K562 (cell line): ENCODE results near the gene NR2F2. TPM values are rescaled to one million over a fixed set of nuclear protein-coding genes. Genes with fewer than 3 reads are reported as not detected.
A peak's percentile ranks its signal among the peaks of the same experiment; 100 is the strongest.

Experiments
- BRF1 ChIP-seq: IDR thresholded peaks from 3 replicates; pipeline ENCODE4 v1.6.1; 2011; ENCODE audit warnings: borderline replicate concordance, mild to moderate bottlenecking; ENCODE audit not compliant: insufficient read length; ENCODE audit errors: extremely low read depth
- CBX5 ChIP-seq: IDR thresholded peaks from 2 replicates; pipeline ENCODE4 v1.6.1; 2014; ENCODE audit warnings: low read depth, borderline replicate concordance
- GMEB1 ChIP-seq: fragments of 250-450 bp; sonication (Bioruptor Pico); IDR thresholded peaks from 2 replicates; pipeline ENCODE4 v1.4.0; 2020; ENCODE audit warnings: mild to moderate bottlenecking
- MXD1 ChIP-seq: fragments of 250-450 bp; sonication (Bioruptor Pico); IDR thresholded peaks from 2 replicates; pipeline ENCODE4 v1.8.0; 2021; ENCODE audit warnings: borderline replicate concordance, mild to moderate bottlenecking, moderate library complexity; ENCODE audit not compliant: poor library complexity, severe bottlenecking
- NCOA1 ChIP-seq: fragments of 450-650 bp; IDR thresholded peaks from 2 replicates; pipeline ENCODE4 v1.6.1; 2016; ENCODE audit warnings: low read depth
- TCF15 ChIP-seq: fragments of 250-450 bp; sonication (Bioruptor Pico); IDR thresholded peaks from 2 replicates; pipeline ENCODE4 v1.8.0; 2022; ENCODE audit warnings: moderate library complexity, mild to moderate bottlenecking, inconsistent platforms
- U2AF2 ChIP-seq: fragments of 200-400 bp; formaldehyde crosslinking; optimal IDR thresholded peaks from 2 replicates; pipeline ENCODE3; 2017; ENCODE audit warnings: low read depth, mild to moderate bottlenecking, low read length
- ZFP36 ChIP-seq: fragments of 150-350 bp; IDR thresholded peaks from 2 replicates; pipeline ENCODE4 v1.6.1; 2018; ENCODE audit warnings: low read length, low read depth; ENCODE audit not compliant: partially characterized antibody
- ZNF175 ChIP-seq: fragments of 200-800 bp; sonication (Bioruptor generic); IDR thresholded peaks from 2 replicates; pipeline ENCODE4 v1.6.1; 2016; ENCODE audit warnings: low read depth, mild to moderate bottlenecking, missing genetic modification characterization, missing compliant biosample characterization
- ZNF280B ChIP-seq: fragments of 250-450 bp; sonication (Bioruptor Pico); IDR thresholded peaks from 2 replicates; pipeline ENCODE4 v1.5.1; 2021; ENCODE audit warnings: mild to moderate bottlenecking
- ZNF445 ChIP-seq: fragments of 250-450 bp; sonication (Bioruptor Pico); IDR thresholded peaks from 2 replicates; pipeline ENCODE4 v1.4.0; 2020; ENCODE audit warnings: low read depth, mild to moderate bottlenecking, moderate library complexity
- polyA plus RNA-seq, 8 experiments: library from polyadenylated mRNA; depleted of rRNA in 4 of 8; stranded (reverse) in 5 of 8; unstranded in 3 of 8; fragments of >200 nt; fragmentation: Nextera tagmentation in 2 of 8; fragmentation: Illumina TruSeq in 1 of 8; extraction: Ambion mirVana in 2 of 8; extraction: Trizol in 1 of 8; gene quantifications; 2 replicates each; pipeline versions ENCODE4 v1.2.1 to v1.2.3, GENCODE V29; 2011 to 2014; ENCODE audit warnings: inconsistent platforms in 1 of 8, missing spikeins in 1 of 8
- total RNA-seq, 7 experiments: library from RNA; depleted of rRNA in 6 of 7; stranded (reverse); fragments of >200 nt in 6 of 7; fragmentation: Illumina TruSeq in 2 of 7; extraction: Trizol in 2 of 7; gene quantifications; 2 replicates each; pipeline versions ENCODE4 v1.2.1 to v1.2.3, GENCODE V29; 2011 to 2021; ENCODE audit warnings: low replicate concordance in 1 of 7

Gene NR2F2
- total and polyA plus RNA-seq, 9 of the 15 experiments (the other 6 are each of a cell fraction or from before 2014, with no cell fraction given): 6.0 to 51.8 (median 11.1) TPM

- no peak for TF ChIP-seq ZNF280B (CRISPR knock-in tag)
- no peak for TF ChIP-seq ZNF175 (CRISPR knock-in tag)
- TF ChIP-seq GMEB1: peak; percentile 36; the same call in 1 of the 2 replicates
- TF ChIP-seq TCF15 (CRISPR knock-in tag): no peak
- TF ChIP-seq NCOA1: peak; percentile 33; the same call in 1 of the 2 replicates
- no peak for TF ChIP-seq MXD1 (CRISPR knock-in tag)
- TF ChIP-seq ZNF445 (CRISPR knock-in tag): no peak
- TF ChIP-seq U2AF2: no peak
- peak; percentile 56; the same call in 1 of the 2 replicates for TF ChIP-seq CBX5
- TF ChIP-seq BRF1: no peak
- TF ChIP-seq ZFP36: no peak
Measured at GRCh38 chr15:96356494-96357455, 26.3 kb downstream of the NR2F2 start (continued).
